D721Med (cell line): ENCODE data around the gene ACR.
A peak's percentile ranks its signal among the peaks of the same experiment; 100 is the strongest.

Experiments
- DNase-seq: peaks from one replicate; pipeline ENCODE4 v3.0.0; 2011; ENCODE audit warnings: low spot score; ENCODE audit not compliant: insufficient read length
- FAIRE-seq: peaks from 2 replicates; lab custom pipeline; 2011; peaks lifted over from hg19 to GRCh38; lab: Jason Lieb, UNC
- CTCF ChIP-seq: IDR thresholded peaks from 2 replicates; pipeline ENCODE4 v1.5.1; 2012; ENCODE audit warnings: mild to moderate bottlenecking, control low read depth; ENCODE audit not compliant: insufficient read depth; ENCODE audit errors: missing control alignments

ACR gene

DNA sequence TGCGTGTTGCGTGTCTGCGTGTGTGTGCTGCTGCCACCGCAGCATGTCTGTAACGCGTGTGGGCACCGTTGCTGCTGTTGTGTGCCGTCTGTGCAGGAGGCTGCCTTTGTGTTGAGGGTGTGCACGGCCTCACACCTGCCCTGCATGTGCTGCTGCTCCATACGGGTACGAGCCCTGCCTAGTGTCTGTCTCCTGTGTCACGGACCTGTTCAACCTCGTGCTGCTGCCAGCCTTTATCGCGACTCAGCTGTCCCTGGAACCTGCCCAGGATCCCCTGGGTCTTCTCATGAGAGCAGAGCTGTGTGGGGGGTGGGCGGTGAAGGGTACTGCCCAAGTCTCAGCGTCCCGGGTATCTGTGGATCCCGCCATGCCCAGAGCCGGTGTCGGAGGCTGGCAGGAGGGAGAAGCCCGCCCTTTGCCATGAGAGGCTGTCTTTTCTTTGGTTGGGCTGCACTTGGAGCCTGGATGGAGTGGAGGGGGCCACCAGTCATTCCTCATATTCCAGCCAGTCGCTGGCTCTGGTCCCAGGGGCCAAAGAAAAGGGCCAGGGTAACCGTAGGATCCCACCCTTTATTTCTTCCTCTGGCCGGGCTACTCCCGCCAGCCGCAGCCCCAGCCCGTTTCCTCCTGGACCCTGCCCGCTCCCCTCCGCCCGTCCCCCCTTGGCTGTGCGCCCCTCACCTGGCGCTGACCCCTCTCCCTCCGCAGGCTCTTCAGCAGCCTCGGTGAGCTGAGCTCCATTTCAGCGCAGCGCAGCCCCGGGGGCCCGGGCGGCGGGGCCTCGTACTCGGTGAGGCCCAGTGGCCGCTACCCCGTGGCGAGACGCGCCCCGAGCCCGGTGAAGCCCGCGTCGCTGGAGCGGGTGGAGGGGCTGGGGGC is 7.8 kb upstream of the ACR start:
- no peak for FAIRE-seq
- TF ChIP-seq CTCF, result no peak

DNA sequence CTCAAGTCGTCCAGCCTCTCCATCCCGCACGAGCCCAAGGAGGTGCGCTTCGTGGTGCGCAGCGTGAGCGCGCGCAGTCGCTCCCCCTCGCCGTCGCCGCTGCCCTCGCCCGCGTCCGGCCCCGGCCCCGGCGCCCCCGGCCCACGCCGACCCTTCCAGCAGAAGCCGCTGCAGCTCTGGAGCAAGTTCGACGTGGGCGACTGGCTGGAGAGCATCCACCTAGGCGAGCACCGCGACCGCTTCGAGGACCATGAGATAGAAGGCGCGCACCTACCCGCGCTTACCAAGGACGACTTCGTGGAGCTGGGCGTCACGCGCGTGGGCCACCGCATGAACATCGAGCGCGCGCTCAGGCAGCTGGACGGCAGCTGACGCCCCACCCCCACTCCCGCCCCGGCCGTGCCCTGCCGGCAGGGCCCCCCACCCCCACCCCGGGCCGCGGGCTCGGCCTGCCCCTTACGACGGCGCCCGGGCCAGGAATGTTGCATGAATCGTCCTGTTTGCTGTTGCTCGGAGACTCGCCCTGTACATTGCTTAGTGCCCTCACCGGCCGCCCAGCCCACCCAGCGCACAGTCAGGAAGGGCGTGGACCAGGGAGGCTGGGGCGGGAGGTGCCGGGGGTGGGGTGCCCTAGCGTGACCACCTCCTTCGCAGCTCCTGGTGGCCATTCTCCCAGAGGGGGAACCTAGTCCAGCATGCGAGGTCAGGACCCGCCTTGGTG is 6.9 kb upstream of the ACR start:
- DNase-seq, result no peak
- FAIRE-seq, result no peak
- no peak for TF ChIP-seq CTCF

More for the DNA sequence above, 7.8 kb upstream of the ACR start:
- DNase-seq, result no peak

DNA sequence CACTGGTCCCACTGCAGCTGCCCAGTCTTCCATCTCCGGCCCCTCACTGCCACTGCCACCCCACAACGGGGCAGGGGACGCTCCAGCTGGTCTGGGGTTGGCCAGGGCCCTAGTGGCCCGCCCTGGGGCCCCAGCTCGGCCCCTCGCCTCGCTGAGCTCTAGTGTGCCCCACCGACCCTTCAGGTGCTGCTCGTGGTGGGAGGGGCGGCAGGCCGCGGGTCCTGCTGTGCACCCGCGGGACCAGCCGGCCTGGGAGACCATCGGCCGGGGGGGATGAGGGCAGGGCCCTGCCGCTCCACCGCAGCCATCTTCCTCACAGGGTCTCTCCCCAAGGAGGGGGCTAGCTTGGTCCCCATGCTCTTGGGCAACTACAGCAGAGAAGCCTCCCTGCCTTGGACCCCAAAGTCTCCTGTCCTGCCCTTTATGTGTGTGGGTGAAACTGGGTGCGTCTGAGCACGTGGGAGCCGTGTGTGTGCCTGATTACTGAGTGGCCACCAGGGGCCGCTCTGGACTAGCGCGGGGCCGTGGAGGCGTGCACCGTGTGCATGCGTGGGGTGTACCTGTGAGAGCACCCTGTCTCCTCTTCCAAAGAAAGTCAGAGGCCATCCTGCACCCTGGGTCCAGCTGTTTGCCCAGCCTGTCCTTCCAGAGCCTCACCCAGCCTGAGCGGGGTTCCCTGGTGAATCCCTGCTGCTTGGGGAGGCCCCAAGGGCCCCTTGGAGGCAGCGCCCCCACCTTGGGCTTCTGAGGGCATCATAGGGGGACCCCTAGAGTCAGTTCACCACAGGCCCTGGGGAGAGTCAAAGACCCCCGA is 6.0 kb upstream of the ACR start:
- DNase-seq (peak; percentile 75), FAIRE-seq (no peak)
- peak; percentile 72 for TF ChIP-seq CTCF

GRCh38 chr22:50732681-50733080 is 5.3 kb upstream of the ACR start:
- FAIRE-seq (no peak), DNase-seq (no peak)
- TF ChIP-seq CTCF, result no peak

- no peak for FAIRE-seq
- no peak for TF ChIP-seq CTCF
- DNase-seq, result no peak
Measured at GRCh38 chr22:50733521-50734342, 4.3 kb upstream of the ACR start.

- TF ChIP-seq CTCF, result no peak
- FAIRE-seq (no peak), DNase-seq (no peak)
Measured at GRCh38 chr22:50734343-50734771, 3.6 kb upstream of the ACR start.
